HG03457 (cell line): ENCODE measurements around the gene NSUN5.
"Not testable (repeated sequence)": the region's sequence is repeated elsewhere in the genome, so short reads cannot be mapped to it uniquely, and the experiment has no call there.

Source experiments
- ATAC-seq: cut with Tn5 transposase; IDR thresholded peaks from one replicate; pipeline ENCODE4 v1.9.1; 2021; ENCODE audit warnings: moderate number of reproducible peaks; ENCODE audit not compliant: unreplicated experiment

Gene NSUN5

DNA sequence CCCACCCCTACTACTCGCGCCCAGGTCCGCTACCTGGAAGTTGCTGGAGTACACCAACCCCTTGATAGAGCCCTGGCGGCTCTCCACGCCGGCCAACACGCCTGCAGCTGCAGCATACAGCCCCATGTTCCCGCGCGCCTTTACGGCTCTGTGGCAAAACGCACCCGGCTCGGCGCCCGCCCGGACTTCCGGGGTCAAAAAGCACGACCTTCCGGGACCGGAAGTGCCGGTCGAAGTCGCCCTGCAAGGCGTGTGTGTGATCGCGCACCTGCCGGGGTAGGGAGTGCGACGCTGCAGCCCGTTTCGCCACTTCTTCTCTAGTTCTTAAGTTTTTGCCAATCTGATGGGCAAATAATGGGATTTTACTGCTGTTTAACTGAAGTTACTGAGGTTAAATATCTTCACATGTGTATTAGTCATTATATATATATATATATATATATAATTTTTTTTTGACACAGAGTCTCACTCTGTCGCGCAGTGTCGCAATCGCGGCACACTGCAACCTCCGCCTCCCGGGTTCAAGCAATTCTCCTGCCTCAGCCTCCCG is at the start of gene NSUN5:
TSS of gene NSUN5 (minus strand) at position 162 of the 550 bp plus-strand sequence. CDS start at position 126, 36 bp downstream.
- ATAC-seq = peak; percentile 71

DNA sequence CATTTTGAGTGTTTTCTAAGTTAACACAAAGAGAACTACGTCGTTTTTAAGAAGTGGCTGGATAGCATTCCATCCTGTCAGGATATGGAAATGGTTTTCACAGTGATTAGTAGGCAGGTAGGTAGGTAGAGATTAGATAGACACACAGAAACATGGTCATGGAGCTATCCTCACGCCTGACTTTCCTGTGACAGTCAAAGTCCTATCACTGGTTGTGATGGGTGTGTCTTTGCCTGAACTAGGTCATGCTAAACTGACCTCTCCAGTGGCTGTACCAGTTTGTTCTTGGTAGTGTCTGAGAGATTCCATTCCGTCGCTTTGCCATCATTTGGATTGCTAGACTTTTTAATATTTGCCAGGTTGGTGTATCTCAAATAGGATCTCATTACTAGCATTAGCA is 47.5 kb upstream of the NSUN5 start:
- no peak for ATAC-seq

DNA sequence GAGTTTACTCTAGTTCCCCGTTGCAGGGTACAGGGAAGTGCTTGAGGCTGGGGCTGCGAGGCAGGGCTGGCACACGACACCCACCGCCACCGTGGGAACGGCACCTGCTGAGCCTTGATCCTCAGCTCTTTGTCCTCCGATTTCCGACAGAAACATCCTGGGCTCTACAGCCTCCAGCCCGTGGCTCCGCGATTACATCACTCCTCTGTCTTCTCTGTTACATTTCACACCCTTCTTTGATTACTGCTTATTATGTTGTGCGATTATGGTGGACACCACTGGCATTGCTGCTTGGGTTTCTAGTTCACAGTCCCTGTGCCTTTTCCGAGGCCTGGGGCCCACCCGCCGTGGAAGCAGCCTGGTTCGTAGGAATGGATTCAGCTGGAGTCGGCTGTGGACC is 46.2 kb upstream of the NSUN5 start:
- ATAC-seq = no peak

DNA sequence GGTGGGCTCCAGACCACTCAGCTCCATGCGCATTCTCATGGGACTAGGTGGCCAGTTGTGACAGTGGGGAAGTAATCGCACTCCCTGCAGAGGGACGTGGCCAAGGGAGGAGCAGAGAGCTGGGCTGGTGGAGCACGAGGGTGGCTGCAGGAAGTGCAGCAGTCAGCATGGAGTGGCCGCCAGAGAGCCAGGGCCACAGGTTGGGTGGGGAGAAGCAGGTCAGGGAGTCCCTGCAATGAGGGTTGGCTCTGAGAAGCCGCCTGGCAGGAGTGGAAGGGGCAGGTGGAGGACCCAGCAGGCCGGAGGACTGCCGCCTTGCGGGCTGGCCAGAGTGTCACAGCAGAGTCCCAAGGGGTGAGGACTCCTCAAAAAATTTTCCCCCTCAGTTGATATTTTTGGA is 45.6 kb upstream of the NSUN5 start:
- no peak for ATAC-seq

DNA sequence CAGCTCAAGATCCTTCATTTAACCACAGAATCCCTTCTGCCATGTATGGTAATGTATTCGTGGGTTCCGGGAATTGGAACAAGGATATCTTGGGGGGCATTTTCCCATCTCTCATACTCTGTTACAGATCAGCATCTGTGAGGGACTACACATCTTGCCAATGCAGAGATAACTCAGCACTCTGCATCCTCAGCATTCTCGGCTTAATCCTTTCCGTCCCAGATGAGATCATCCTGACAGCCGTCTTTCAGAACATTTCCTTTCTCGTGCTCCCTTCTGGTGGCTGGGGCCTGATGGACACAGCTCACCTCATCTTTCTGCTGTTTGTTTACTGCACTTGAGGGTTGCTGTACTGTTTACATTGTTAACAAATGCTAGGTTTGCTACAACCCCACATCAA is 44.6 kb upstream of the NSUN5 start:
- no peak for ATAC-seq

DNA sequence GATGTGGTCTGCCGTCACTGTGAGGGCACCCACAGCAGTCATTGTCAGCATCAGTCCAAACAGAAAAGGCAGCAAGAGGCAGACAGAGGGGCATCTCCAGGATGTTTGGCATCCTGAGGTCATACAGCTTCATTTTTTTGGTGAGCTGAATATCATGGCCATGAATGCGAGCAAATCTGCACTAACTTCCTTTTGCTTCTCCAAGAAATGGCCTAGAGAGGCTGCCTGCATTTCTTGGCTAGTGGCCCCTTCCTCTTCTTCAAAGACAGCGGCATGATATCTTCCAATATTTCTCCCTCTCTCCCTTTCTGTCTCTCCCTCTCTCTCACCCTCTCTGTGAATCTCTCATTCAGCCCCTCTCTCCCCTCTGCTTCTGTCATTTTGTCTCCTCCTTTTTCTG is 44.2 kb upstream of the NSUN5 start:
- ATAC-seq = no peak

DNA sequence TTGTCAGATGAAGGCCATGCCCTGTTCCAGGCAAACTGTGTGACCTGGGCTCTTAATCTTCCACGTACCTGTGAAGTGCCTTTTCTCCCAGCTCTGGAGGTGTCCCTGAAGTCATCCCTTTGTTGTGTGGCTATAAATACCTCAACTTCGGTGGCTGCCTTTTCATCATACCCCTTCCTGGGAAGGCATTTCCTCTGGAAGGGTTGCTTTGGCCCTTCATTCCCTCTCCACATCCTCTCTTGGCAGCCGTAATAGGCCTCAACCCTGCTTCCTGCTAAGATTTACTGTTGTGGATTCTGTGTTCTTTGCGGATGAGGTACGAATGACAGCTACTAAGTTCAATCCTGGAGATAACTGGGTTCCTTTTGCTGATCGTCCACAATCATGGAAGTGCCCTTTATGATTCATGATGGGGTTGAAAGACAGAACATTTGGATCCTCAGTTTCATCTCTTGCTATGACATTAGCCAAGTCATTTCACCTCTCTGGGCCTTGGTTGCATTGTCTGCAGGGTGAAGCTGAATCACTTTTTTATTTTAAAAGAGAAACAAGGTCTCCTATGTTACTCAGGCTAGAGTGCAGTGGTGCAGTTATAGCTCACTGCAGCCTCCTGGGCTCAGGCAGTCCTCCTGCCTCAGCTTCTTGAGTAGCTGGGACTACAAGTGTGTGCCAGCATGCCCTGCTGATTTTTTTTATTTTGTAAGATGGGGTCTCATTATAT is 43.0 kb upstream of the NSUN5 start:
- ATAC-seq = no peak

DNA sequence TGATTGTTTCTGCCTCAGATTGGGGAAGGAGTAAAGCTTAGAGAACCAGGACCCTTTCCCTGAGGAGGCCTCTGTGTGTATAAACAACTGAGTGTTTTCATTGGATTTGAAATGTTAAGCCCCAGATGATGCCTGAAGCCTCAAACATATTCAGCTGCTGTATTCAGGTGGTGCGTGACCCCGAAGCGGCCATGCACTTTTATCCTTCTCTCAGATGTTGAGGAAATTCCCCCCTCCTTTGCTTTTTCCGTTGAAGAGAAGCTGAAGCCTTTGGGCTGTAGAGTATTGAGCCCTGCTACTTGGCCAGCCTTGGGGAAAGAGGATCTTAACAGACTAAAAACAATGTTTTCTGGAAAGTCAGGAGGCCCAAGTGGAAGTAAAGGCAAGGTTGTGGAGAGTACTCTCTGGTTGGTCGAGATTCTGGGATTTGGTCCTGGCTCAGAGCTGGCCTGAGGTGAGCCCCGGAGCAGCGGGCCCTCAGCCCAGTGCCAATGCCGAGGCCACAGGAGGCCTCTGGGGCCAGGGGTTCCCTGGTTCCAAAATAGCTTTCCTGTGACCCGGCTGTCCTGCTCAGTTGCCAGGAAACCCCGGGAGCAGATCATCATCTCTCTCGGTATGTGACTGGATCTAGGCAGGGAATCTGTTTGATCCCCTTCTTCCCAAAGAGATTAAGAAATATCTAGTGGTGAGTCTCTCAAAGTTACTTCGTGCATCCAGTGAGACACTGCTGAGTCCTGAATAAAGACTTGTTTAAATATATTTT is 41.9 kb upstream of the NSUN5 start:
- ATAC-seq = no peak

DNA sequence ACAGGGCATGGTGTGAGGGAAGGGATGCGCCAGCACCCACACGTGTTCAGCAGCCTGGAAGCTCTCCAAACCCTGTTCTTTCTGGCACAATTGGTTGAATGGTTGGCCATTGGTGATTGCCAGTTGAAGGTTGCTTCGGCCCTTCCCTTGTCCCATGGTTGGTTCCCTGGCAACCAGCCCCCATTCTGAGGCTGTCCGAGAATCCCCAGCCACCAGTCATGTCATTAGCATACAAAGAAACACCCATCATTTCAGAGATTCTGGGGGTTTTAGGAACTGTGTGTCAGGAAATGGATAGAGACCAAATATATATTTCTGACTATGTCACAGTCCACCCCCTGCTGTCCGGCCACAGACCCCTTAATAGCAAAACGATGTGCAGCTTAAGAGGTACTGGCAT is 41.1 kb upstream of the NSUN5 start:
- ATAC-seq = no peak

DNA sequence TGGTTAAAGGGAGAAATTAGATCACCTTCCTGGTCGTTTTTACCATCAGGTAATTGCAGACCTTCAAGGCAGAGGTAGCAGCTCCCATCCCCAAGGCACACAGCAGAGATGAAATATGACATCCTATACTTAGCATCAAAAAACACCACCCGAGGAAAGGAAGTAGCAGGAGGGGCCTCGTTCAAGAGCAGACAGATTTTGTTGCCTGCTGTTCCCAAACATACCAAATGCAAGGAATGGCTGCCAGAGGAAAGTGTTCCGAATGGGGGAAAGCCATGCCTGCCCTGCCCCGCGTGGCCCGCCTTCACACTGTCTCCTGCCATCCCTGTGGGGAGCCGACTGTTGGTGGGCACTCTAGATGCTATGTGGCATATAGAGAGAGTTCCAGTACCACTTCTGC is 37.3 kb upstream of the NSUN5 start:
- ATAC-seq = no peak

DNA sequence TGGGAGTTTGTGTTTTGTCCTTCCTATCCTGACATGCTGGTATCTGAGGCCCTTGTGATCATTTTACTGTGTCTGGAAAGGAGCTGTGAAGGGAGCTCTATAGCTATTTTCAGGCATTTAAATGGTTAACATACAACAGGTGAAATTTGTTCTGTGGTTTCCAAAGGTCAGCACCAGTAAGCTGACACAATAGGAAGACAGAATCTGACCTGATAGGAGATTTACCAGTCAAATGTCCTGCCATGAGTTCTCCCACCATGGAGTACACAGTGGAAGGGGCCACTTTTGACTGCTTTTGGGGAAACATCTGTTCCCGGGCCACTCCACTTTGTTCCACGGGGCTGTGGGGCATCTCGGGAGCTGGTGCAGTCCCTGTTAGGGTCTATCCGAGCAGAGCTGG is 36.9 kb upstream of the NSUN5 start:
- ATAC-seq = no peak

DNA sequence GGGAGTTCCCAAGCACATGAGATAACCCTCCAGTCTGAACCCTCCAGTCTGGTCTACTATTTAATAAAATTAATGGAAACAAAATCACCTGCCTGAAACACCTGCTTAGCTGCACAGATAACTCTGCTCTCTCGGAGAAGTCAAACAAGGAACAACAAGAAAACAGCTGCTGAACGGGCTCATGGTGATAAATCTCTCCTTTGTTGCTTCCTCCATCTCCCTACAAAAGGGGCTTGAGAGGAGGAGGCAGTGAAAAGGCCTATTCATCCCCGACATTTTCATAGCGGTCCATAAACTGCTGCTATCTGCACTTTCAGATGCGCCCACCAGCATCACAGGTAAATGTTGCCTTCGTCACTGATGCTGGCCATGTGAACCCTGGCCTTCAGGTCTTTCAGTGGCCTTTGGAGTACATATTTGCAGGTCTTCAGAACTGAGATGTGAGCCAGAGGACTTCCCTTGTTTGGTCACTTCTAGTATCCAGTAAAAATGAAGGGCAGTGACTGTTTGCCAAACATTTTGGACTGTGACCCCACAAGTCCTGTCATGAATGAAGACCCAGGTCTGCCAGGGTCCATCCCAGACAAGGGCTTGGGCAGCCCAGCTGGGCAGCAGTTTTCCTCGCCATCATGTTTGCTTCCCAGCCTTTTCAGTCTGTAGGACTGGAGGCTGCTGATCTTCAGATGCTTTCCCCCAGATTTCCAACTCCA is 35.2 kb upstream of the NSUN5 start:
- ATAC-seq = no peak

DNA sequence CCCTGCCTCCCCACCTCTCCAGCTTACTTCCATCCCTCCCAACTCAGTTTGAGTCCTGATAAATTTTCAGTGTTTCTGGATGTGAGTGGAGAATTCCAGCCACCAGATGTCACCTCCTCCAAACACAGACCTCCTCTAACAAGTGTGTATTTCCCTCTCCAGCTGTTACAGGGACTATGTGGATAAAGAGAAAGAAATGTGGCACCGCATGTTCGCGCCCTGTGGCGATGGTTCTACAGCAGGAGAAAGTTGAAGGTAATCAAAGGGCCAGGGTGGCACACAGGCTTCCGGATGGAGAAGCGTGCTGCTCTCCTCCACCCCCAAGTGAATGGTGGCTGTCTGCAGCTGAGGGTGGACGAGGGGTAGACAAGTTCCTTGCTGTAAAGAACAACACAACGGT is 34.0 kb upstream of the NSUN5 start:
- ATAC-seq = no peak

DNA sequence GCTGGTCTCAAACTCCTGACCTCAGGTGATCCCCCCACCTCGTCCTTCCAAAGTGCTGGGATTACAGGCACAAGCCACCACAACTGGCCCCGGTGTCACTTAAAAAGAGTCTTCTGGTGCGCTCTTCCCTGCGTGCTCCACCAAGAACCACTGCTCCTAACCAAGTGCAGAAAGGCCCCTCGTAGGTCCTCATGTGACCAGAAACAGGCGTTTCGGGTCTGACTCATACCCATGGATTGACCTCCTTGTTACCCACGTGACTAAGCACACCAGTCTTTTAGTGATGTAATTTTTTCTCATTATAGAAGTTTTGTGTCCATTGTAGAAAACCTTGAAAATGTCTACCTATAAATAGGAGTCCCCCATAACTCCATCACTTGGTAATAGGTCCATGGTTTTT is 33.3 kb upstream of the NSUN5 start:
- ATAC-seq = no peak

DNA sequence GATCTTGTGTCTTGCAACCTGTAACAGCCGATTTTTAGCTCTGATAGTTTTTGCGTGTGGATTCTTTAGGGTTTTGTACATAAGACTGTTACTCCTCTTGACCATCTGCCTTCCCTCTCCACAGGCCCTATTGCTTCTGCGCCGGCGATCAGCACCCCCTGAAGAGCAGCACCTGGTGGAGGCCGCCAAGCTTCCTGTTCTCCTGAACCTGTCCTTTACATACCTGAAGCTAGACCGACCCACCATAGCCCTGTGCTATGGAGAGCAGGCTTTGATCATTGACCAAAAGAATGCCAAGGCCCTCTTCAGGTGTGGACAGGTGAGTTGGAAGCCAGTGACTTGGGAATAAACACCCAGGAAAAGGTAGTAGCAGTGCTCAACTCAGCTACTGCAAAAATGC is 31.9 kb upstream of the NSUN5 start:
- no peak for ATAC-seq

DNA sequence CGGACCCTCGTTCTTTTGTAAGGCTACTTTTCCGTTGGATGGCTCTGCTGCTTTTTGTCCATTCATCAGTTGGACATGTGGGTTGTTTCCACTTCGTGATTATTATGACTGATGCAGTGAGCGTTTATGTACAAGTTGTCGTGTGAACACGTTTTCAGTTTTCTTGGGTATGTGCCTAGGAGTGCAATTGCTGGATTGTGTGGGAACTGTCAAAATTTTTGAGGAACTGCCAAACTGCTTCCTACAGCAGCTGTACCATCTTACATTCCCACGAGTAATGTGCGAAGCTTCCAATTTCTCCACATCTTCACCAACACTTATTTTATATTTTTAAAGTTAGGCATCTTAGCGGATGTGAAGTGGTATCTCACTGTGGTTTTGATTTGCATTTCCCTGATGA is 29.7 kb upstream of the NSUN5 start:
- no peak for ATAC-seq

DNA sequence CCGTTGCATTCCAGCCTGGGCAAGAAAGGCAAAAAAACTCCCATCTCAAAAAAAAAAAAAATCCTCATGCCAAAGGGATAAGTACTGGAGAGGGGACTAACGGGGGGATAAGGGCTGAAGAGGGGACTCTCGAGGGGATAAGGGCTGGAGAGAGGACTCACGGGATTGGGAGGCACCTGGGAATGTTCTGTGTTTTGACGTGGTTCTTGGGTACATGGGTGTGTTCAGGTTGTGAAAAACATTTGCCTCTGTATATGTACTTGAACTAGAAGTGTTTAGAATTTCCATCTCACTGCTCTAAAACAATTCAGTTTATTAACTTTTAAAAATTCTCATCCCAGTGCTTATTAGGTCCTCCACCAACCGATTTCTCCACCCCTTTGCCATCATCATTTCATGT is 23.8 kb upstream of the NSUN5 start:
- ATAC-seq = no peak

DNA sequence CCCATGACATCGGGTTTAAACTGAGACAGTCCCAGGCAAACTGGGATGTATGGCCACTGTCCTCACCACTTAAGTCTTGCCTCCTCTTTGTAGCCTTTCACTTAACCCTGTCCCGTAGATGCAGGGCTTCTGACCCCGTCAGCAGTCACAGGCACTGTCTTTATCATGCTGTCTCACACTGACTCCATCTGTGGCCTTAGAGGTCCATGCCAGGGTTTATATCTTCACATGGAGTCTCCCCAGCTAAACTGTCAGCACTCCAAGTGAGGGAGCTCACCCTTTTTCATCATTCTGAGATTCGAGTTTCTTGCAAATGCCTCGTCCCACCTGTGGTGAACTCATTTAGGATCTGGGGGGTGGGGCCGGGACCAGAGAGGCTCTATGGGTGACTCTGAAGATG is 22.1 kb upstream of the NSUN5 start:
- no peak for ATAC-seq

DNA sequence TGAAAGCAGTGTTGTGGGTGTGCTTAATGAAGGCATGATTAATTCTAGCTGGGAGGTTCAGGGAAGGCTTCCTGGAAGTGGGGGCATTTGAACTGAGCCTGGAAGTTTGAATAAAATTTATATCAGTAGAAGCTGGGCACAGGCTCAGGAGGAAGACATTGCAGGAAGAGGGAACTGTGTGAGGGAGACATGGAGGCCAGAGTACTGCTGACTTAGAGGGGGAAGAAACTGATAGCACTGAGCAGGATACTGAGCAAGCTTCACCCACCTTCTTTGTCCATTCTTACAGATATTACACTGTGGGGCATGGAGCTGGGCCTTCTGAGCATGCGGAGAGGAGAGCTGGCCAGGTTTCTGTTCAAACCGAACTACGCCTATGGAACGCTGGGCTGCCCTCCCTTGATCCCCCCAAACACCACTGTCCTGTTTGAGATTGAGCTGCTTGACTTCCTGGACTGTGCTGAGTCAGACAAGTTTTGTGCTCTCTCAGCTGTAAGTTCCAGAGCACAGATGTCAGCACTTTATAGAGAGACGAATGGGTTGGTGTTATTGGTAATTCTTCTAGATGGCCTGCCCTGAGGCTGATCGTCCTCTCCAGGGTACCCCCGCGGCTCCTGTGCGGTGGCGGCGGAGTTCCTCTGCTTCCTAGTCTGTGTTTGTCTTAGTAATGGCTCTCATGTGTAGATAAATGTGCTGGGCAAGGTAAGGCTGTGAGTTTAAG is 21.4 kb upstream of the NSUN5 start:
- ATAC-seq = no peak

DNA sequence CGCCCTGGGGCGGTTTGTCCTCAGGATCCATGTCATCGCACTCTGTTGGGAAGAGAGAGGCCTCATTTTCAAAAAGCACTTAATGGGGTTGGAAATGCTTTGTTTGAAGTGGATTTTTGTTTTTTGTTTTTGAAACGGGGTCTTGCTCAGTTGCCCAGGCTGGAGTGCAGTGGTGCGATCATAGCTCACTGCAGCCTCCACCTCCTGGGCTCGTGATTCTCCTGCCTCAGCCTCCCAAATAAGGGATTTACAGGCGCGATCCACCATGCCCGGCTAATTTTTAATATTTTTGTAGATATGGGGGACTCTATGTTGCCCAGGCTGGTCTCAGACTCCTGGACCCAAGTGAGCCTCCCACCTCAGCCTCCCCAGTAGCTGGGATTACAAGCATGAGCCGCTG is 20.1 kb upstream of the NSUN5 start:
- no peak for ATAC-seq

DNA sequence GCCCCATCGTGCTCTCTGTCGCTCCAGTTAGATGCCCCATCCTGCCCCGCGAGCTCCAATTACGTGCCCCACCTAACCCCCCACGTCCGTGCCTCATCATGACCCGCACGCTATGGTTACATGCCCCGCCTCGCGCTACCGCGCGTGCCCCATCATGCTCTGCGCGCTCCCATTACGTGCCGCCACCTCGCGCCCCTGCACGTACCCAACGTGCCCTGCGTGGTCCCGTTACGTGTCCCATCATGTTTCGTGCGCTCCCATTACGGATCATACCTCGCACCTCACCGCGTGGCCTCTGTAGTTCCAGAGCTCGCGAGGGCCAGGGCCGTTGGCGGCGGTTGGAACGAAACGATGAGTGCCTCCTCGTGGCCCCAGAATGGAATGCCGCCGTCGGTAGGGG is 19.3 kb upstream of the NSUN5 start, which contains the start of the genes FKBP6 and TRIM50:
TSS of gene FKBP6 (plus strand) at position 240 of the 400 bp plus-strand sequence. CDS start 268 bp downstream, outside the sequence.
TSS of gene TRIM50 (minus strand) at position 161 of the 400 bp plus-strand sequence. CDS start 3,295 bp downstream, outside the sequence.
- not testable (repeated sequence) for ATAC-seq
